HUES6 (cell line): ENCODE measurements around the gene DECR2.

Experiments used
- H3K27ac ChIP-seq: 2 replicates; pipeline ENCODE4 v1.7.0; 2013; ENCODE audit warnings: low read depth, mild to moderate bottlenecking, low read length, inconsistent platforms
- H3K27me3 ChIP-seq: 2 replicates; pipeline ENCODE4 v1.6.1; 2013; ENCODE audit warnings: low read length; ENCODE audit not compliant: control insufficient read depth, insufficient read depth
- H3K36me3 ChIP-seq: 2 replicates; pipeline ENCODE4 v1.6.1; 2013; ENCODE audit warnings: low read length; ENCODE audit not compliant: control insufficient read depth, insufficient read depth
- H3K4me1 ChIP-seq: 2 replicates; pipeline ENCODE4 v1.6.1; 2013; ENCODE audit warnings: low read length; ENCODE audit not compliant: control insufficient read depth, insufficient read depth
- H3K4me3 ChIP-seq: 2 replicates; pipeline ENCODE4 v1.5.1; 2013; ENCODE audit warnings: low read depth, low read length
- H3K9ac ChIP-seq: one replicate; pipeline ENCODE4 v1.6.1; 2013; ENCODE audit warnings: mild to moderate bottlenecking, low read length
- H3K9me3 ChIP-seq: 2 replicates; pipeline ENCODE4 v1.6.1; 2013; ENCODE audit warnings: low read depth, low read length; ENCODE audit not compliant: control insufficient read depth, insufficient read depth

The DECR2 gene

GRCh38 chr16:455453-455852, 53.8 kb downstream of the DECR2 start:
- Histone ChIP-seq H3K27ac (no peak overlapping the region), H3K4me3 (no peak overlapping the region), H3K9me3 (no peaks in the 10 kb centered on the region), H3K4me1 (peaks cover 8% of the 10 kb centered on the region), H3K27me3 (no peaks in the 10 kb centered on the region), H3K9ac (no peak overlapping the region), H3K36me3 (no peaks in the 10 kb centered on the region)

DNA sequence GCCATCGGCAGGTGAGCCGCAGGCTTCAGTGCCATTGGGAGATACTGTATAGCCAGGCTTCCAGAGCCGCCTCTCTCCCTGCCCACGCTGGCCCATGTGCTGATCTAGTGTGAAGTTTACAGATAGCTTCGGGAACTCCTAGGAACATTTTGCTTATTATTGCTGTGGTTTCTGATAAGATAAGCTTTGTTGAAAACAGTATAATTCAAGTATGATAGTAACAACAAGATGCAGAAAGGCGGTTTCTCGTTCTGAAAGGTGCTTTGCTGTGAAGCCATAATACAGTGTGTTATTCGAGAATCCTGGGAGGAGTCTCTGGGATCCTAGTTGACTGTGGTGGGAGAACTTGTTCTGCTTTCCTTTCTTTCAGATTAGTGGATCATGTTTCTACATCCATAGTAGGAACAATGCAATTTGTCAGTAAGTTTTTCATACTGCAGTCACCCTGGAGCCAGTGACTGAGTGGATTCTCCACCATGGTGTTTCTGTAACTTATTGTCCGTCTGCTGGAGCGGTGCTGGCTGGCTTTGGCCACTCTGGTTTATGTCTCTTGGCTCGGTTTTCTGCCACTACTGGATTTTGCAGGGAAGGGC, 55.3 kb downstream of the DECR2 start:
- no peak overlapping the region for H3K27ac ChIP-seq
- peaks cover 6% of the 10 kb centered on the region; the same call in 1 of the 2 replicates for H3K36me3 ChIP-seq
- peaks cover 8% of the 10 kb centered on the region for H3K4me1 ChIP-seq
- no peaks in the 10 kb centered on the region for H3K9me3 ChIP-seq
- no peak overlapping the region for H3K4me3 ChIP-seq
- H3K9ac ChIP-seq, result no peak overlapping the region
- no peaks in the 10 kb centered on the region for H3K27me3 ChIP-seq

DNA sequence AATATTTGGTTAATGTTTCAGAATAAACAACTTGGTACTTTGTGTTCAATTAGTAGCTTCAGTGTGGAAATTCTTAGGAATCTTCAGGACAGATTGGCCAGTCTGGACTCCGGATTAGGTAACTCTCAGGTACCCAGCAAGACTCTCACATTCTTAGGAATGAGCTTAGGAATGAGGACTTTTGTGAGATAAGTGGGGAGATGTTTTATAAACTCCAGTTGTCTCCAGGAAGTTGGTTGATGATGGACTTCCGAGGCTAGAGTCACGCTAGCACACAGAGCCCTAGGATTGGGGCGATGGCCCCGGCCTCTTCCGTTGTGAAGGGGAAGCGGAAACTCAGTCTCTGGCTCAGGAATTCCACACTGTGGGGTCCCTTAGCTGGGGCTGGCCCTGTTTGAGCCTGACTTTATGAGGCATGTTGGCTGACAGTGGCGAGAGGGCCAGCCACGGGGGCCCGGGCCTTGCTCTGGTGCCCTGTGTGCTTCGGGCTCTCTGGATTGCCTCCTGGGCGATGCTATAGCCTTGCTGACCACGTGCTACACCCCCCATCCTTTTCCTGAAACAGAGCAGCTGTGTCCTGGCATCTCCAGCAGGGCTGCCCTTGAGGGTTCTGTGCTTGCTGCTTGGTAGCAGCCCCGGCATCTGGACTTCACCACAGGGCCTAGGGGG, 56.2 kb downstream of the DECR2 start:
- H3K27me3 ChIP-seq, result no peaks in the 10 kb centered on the region
- H3K9ac ChIP-seq, result no peak overlapping the region
- H3K27ac ChIP-seq, result no peak overlapping the region
- H3K4me3 ChIP-seq, result no peak overlapping the region
- H3K4me1 ChIP-seq, result peaks cover 10% of the 10 kb centered on the region
- H3K9me3 ChIP-seq, result no peaks in the 10 kb centered on the region
- H3K36me3 ChIP-seq, result peaks cover 8% of the 10 kb centered on the region; the same call in 1 of the 2 replicates

DNA sequence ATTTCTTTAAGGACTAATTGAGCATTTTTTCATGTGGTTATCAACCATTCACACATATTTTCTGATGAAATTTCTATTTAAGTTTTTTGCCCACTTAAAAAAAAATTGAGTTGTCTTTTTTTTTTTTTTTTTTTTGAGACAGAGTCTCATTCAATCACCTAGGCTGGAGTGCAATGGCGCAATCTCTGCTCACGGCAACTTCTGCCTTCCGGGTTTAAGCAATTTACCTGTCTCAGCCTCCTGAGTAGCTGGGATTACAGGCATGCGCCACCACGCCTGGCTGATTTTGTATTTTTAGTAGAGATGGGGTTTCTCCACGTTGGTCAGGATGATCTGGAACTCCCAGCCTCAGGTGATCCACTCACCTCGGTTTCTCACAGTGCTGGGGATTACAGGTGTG, 58.1 kb downstream of the DECR2 start:
- peaks cover 11% of the 10 kb centered on the region for H3K4me1 ChIP-seq
- no peak overlapping the region for H3K4me3 ChIP-seq
- H3K27me3 ChIP-seq, result no peaks in the 10 kb centered on the region
- H3K36me3 ChIP-seq, result peaks cover 10% of the 10 kb centered on the region; the same call in 1 of the 2 replicates
- no peak overlapping the region for H3K27ac ChIP-seq
- no peaks in the 10 kb centered on the region for H3K9me3 ChIP-seq
- H3K9ac ChIP-seq, result no peak overlapping the region

DNA sequence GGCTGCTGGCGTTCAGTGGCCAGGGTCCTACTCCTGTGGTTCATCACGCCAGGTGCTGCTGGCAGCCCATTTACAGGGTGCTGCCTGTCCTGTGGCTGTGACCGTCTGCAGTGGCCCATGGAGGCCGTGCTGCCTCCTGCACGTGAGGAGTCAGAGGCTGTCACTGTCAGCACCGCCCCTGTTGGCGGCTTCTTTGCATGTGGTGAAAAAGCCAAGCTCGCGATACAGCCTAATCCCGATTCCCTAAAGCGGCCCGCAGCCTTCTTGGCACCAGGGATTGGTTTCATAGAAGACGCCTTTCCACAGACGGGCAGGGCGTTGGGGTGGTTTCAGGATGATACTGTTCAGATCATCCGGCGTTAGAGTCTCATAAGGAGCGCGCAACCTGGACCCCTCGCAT, 59.1 kb downstream of the DECR2 start:
- Histone ChIP-seq H3K4me3 (no peak overlapping the region), H3K9me3 (no peaks in the 10 kb centered on the region), H3K27ac (no peak overlapping the region), H3K9ac (no peak overlapping the region), H3K27me3 (no peaks in the 10 kb centered on the region), H3K36me3 (peaks cover 10% of the 10 kb centered on the region; the same call in 1 of the 2 replicates), H3K4me1 (peaks cover 11% of the 10 kb centered on the region)
